Sciatic nerve (tissue), 2 donors: ENCODE measurements around the gene WNT3. TPM values are rescaled to one million over a fixed set of nuclear protein-coding genes. Genes with fewer than 3 reads are reported as not detected.

ENCODE experiments used
- ATAC-seq: fragments of 200-7000 bp; cut with Tn5 transposase; one replicate; pipeline ENCODE4 v1.9.1; 2020; ENCODE audit warnings: mild to moderate bottlenecking, moderate library complexity
- DNase-seq: peaks from one replicate; pipeline ENCODE4 v3.0.0-alpha.2; 2020; ENCODE audit warnings: low spot score
- intact Hi-C: fragments of 100-400 bp; cut with DNase I; formaldehyde crosslinking; loops from one replicate; pipeline ENCODE4 v1.14.2; 2022
- total RNA-seq: library from RNA; stranded (reverse); fragmentation: NEBNext Ultra II Directional; extraction: Animal tissue kit (Norgen Biotek cat#: 25700); gene quantifications from one replicate; pipeline ENCODE4 v1.2.1, GENCODE V29; 2021
- donor health status: DM: no; HTN: no; CAD: no.
- donor health status: DM: no; HTN: no; CAD: no.

Gene WNT3, protein sequence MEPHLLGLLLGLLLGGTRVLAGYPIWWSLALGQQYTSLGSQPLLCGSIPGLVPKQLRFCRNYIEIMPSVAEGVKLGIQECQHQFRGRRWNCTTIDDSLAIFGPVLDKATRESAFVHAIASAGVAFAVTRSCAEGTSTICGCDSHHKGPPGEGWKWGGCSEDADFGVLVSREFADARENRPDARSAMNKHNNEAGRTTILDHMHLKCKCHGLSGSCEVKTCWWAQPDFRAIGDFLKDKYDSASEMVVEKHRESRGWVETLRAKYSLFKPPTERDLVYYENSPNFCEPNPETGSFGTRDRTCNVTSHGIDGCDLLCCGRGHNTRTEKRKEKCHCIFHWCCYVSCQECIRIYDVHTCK
- 0.98 TPM for total RNA-seq

DNA sequence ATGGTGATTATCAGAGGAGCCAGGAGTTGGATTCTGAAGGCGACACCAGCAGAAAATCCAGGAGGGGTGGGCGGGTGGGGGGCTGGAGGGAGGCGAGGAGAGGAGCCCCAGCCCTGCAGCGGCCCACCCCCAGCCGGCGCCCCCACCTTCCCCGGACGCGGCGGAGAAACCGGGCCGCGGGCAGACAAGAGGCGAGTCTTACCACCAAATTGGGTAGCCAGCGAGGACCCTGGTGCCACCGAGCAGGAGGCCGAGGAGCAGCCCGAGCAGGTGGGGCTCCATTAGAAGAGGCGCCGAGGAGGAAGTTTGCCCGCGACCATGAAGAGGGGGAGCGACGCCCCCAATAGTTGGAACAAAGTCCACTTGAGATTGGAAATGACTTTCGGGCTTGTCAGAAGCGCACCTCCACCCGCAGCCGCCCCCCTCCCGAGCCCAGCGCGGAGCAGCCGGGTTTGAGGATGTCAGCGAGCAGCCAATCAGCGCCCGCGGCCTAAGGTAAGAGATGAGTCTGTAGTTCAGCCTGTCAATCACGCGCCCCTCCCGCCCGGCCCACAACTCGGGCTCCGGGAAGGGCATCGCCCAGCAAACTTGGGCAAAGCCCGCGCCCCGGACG is at the start of gene WNT3:
Gene WNT3 (minus strand): TSS at position 377 of the 613 bp plus-strand sequence. CDS start 95 bp downstream, at position 282.
- ATAC-seq (no peak), DNase-seq (no peak)
- intact Hi-C loops: no loop called here

- intact Hi-C loops: no loop called here
- DNase-seq (no peak), ATAC-seq (no peak)
Observed at GRCh38 chr17:46866747-46867146, 48.3 kb upstream of the WNT3 start.

DNA sequence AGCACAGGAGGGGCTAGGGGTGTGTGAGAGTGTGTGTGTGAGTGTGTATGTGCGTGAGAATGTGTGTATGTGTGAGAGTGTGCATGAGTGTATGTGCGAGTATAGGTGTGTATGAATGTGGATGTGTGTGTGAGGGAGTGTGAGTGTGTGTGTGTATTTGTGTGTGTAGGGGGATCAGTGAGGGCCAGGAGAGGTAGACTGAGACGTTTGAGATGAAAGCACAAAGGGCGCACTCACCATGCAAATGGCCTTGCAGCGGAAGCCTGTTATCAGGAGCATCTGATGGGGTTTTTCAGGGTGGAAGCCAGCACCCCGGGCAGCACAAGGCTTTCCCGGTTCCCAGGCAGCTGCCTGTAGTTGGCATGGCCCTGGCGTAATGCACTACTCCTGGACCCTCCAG is 47.8 kb upstream of the WNT3 start:
- no peak for ATAC-seq
- intact Hi-C loops: no loop called here
- no peak for DNase-seq

DNA sequence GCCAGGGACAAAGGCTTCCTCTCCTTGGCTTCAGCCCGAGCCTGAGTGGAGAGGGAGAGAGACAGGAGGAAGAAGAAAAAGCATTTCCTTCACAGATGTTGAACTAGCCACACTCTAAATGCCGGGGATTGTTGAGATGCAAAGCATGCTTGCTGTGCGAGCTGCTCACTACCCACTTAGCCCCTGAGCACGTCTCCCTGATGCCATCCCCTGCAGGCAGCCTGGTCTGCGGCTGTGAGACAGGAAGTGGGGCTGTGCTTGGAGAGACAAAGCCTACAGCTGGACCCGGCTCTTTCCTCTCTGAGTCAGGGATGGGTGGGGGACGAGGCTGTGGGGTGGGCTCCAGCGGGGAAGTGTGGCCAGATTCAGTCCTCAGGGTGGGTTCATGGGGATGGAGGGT is 46.6 kb upstream of the WNT3 start:
- ATAC-seq (no peak), DNase-seq (no peak)
- intact Hi-C loops: no loop called here

DNA sequence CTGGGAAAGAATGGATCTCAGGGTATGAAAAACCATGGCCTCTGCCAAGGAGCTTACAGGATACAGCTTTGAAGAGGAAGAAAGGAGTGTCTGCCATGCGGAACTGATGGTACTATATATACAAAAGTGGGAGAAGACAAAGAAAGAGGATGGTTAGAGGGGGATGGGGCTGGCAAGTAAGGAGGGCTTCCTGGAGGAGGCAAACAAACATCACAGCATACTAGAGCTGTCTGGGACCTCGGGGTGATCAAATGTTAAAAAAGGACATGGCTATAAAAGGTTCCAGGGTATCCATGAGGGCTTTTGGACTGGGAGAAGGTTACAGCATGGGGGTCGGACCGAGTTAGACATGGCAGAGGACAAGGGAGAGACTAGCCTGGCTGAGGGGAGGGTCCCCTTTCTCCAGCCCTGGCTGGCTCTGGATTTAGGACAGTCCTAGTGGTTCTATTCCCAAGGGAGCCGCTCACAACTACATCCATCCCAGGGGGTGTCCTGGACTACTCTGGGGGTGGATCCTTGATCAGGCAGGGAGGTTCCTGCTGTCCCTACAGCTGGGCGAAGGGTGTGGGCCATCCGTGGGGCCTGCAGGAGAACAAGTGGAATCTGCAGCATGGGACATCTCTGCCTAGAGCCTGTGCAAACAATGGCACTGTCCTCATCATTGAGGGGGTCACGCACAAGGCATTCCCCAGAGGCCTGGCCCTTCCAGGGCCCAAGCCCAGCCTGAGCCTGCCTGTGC is 45.1 kb upstream of the WNT3 start:
- intact Hi-C loops: no loop called here
- no peak for ATAC-seq
- DNase-seq: no peak

DNA sequence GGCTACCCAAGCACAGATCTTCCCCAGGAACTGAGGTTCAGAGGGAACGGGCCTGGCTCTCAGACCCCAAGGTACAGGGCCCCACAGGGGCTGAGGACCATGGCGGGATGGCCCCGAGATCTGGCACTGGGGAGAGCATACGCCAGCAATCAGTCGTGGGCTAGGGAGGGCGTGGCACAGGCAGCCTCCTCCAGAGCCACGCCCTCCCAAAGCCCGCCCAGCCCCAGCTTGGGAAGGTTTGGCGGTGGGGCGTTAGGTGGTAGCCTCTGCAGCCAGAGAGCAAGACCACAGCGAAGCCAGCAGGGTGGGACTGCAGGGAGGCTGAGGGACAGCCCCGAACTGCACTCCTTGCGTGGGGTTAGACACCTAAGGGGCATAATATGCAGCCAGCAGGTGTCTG is 44.5 kb upstream of the WNT3 start:
- ATAC-seq (no peak), DNase-seq (no peak)
- intact Hi-C loops: no loop called here

DNA sequence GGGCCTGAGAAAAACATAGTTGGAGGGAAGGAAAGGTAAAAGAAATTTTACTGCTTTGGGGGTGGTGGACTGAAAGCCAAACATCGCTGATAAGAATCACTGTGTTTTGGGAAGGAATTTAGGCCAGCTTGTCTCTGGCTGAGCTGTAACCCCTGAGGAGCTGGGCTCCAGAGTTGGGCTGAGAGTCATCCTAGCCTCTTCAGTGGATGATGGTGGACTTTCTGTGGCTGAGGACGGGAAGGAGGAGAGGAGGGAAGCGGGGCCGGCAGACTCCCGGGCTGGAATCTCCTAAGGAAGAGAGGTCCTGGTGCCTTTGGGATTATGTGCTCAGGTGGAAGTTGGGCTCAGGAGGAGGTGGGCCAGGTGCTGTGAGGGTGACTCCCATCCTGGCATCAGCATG is 41.5 kb upstream of the WNT3 start:
- DNase-seq (no peak), ATAC-seq (no peak)
- intact Hi-C loops: no loop called here

DNA sequence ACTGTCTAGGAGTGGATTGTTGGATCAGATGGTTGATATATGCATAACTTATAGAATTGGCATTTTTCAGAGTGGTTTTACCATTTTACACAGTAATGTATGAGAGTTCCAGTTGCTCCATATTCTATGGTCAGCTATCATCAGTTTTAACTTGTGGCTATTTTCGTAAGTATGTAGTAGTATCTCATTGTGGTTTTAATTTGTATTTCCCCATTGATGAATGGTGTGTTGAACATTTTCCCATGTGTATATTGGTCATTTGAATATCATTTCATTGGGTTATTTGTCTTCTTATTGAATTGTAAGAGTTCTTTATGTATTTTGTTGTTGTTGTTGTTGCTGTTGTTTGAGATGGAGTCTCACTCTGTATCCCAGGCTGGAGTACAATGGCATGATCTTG is 39.1 kb upstream of the WNT3 start:
- no peak for DNase-seq
- intact Hi-C loops: no loop called here
- ATAC-seq: no peak

DNA sequence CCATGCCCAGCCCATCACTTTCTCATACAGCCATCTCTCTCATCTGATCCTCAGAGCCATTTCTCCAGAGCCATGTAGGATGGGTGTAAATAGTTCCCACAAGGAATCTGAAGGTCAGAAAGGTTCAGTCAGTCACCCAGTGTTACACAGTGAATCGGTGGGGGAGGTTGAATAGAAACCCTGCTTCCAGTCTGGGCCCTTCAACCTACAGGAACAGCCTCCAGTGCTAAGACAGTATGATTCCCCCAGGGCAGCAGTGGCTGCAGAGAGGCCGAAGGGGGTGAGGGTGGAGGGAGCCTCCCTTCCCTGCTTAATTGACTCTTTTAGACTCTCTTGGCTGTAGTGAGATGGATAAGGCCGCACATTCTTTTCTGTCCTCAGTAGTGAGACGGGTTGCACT is 36.5 kb upstream of the WNT3 start:
- no peak for DNase-seq
- intact Hi-C loops: no loop called here

GRCh38 chr17:46854515-46854914 is 36.0 kb upstream of the WNT3 start:
- ATAC-seq (no peak), DNase-seq (no peak)
- intact Hi-C loops: no loop called here

More for the DNA sequence above, 36.5 kb upstream of the WNT3 start:
- no peak for ATAC-seq

DNA sequence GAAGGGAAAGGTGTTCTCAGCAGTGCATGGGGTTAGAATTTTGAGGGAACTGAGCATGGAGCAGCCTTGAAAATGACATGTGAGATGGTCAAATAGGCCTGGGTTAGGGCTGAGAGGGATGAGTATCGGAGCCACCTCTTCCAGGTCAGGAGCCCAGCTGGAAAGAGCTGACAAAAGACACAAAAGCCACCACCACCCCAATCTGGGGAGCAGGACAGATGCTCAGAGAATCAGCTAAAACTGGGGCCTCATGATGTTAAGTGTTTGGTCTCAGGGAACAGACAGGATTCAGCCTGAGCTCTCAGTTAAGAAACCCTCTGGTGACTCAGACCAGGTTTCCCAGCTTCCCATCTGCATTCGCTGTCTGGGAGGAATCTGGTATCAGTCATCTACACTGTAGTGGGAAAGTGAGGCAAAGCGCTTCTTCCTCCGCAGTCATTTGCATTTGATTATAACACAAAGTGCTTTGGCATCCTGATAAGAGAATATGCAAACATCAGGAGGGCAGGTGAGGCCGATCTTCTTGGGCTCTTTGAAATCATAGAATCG is 35.5 kb upstream of the WNT3 start:
- ATAC-seq (no peak), DNase-seq (no peak)
- intact Hi-C loops: no loop called here

DNA sequence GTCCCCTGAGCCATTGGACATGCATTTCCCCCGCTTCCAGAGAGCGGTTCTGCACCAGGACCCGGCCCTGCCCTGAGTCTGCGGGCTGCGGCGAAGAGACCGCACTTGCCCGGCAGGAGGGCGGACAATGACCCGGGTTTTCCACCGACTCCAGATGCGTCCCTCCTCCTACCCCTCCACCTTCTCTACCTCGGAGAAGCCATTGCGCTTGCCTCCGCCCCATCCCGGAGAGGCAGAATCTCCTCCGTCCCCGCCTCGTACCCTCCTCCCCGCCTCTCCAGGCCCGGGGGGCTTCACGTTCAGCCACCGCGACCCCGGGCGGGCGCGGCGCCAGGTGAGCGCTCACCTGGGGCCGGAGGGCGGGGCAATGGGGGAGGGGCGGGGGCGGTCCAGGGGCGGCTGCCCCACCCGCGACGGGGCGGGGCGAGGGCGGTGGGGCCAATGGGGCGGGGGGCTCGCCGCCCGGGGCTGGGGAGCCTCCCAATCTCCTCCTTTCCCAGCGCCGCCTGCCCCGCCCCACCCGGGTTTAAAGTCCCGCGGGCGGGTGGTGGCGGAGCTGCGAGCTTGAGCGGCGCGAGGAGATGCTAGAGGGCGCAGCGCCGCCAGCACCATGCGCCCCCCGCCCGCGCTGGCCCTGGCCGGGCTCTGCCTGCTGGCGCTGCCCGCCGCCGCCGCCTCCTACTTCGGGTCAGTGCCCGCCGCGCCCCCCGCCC is 32.7 kb upstream of the WNT3 start, which contains the start of gene WNT9B:
Gene WNT9B (plus strand): TSS at position 555 of the 713 bp plus-strand sequence. CDS start 56 bp downstream, at position 611.
- no peak for ATAC-seq
- DNase-seq: no peak
- intact Hi-C loops: no loop called here

DNA sequence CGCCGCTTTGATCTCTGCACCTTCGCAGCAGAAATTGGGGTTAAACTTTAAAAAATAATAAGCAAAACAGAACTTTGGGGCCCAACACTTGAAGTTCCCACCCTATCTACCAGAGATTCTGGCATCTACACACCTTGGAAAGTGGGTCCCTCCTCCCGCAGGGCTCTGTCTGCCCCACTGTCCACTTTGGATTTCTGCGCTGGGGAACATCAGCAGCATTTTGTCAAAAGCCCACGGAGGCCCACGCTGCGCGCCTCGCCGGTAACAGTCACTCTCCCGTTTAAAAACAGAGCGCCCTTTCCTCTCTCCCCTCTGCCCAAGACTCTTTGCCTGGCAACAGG is 32.2 kb upstream of the WNT3 start:
- ATAC-seq (no peak), DNase-seq (no peak)
- intact Hi-C loops: no loop called here

DNA sequence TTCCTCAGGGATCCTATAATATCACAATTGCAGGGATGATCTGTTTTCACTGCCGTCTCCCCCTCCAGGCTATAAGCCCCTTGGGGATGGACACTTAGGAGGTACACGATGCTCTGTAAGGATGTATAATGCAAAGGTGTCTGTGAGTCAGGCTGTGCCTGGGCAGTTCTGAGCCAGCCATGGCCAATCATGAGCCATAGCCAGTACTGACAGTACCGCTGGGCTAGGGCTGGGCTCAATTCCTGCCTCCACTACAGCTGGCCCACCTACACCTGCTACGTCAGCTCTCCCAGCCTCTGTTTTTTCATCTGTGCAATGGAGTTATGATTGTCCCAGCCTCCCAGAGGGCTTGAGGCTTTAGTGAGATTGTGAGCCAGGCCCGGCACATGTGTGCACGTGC is 30.0 kb upstream of the WNT3 start:
- no peak for DNase-seq
- ATAC-seq: no peak
- intact Hi-C loops: no loop called here

- ATAC-seq (no peak), DNase-seq (no peak)
- intact Hi-C loops: no loop called here
Observed at GRCh38 chr17:46847204-46848191, 29.0 kb upstream of the WNT3 start.

GRCh38 chr17:46842835-46843234 is 24.3 kb upstream of the WNT3 start:
- ATAC-seq: no peak
- intact Hi-C loops: no loop called here
- no peak for DNase-seq

DNA sequence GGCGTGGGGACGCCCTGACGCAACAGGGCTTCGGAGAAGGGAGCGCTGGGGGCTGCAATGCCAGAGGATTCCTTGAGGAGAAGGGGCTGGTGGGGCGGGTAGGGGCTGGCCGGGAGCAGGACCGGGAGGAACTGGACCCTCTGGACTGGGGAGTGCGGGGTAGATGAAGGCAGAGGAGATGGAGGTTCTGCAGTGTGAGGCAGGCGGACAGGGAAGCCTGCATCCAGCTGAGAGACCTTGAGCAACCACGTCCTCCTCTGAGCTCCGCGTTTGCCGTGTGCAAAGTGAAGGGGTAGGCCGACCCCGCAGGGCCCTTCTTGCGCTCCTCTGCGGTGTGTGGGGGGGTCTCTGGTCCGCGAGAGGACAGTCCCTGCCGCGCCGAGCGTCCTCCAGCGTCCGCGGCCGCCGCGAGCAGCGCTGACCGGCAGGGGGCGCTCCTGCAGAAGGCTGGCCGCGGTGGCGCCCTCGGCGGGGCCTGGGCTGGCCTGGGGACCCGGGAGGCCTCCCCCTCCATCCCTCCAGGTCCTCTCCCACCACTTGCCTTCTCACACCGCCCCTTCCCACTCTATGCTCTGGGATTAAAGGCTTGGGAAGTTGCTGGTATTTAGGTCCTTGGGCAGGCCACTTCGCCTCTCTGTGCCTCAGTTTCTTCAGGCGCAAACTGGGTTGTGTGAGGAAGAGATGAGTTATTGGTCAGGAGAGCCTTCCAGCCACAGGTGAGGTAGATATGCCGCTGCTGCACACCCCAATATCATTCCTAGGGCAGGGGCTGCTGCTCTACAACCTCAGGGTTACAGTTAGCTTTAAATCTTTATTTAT is 23.3 kb upstream of the WNT3 start:
- ATAC-seq: no peak
- intact Hi-C loops: no loop called here
- no peak for DNase-seq
